ENCODE measurements around the gene DROSHA. TPM values are rescaled to one million over a fixed set of nuclear protein-coding genes. Genes with fewer than 3 reads are reported as not detected.

Gene DROSHA
- polyA plus RNA-seq, 3 donors: 2.2 to 12.6 (median 7.6) TPM

- H3K4me1 Mint-ChIP-seq: no peaks in the 10 kb centered on the region
- no peak for TF ChIP-seq CTCF (IDR thresholded peaks at IDR 0.05)
- no peak overlapping the region for H3K27ac Mint-ChIP-seq
- WGBS (ENCODE audit: insufficient coverage): no CpG with 5 or more reads among the region's 2 CpGs
- H3K79me2 ChIP-seq (ENCODE audit: insufficient read depth, low read length): no peaks in the 10 kb centered on the region
- no peaks in the 10 kb centered on the region for H3K4me1 ChIP-seq (ENCODE audit: control insufficient read depth in 1 of 2, insufficient read depth in 2 of 2, low read length in 2 of 2)
- no peaks in the 10 kb centered on the region for H3K27me3 ChIP-seq (ENCODE audit: control insufficient read depth in 2 of 2, insufficient read depth in 2 of 2, low read length in 2 of 2)
- H2AFZ ChIP-seq (ENCODE audit: insufficient read depth, low read depth, low read length, poor library complexity, severe bottlenecking): no peak overlapping the region
- no peak overlapping the region for H3K4me3 ChIP-seq (replicated peaks in 1 of 3; ENCODE audit: low read depth in 2 of 3, low read length in 3 of 3)
- intact Hi-C loops (cut with micrococcal nuclease): no loop called here
- no peak overlapping the region for H3K9ac ChIP-seq (ENCODE audit: insufficient read depth, low read length, poor library complexity, severe bottlenecking)
- no peak overlapping the region for H3K4me2 ChIP-seq (replicated peaks; ENCODE audit: extremely low read depth, low read length, poor library complexity, severe bottlenecking)
- H3K27ac ChIP-seq (ENCODE audit: low read depth in 1 of 2, low read length in 2 of 2): no peak overlapping the region
- peaks cover 35 to 79% of the 10 kb centered on the region in 2 donors for H3K36me3 ChIP-seq (replicated peaks in 1 of 2; ENCODE audit: control insufficient read depth in 1 of 2, insufficient read depth in 2 of 2, low read length in 2 of 2)
- no peaks in the 10 kb centered on the region for H3K9me3 Mint-ChIP-seq
- no peaks in the 10 kb centered on the region for H4K20me1 ChIP-seq (ENCODE audit: insufficient read depth, low read length)
- peaks cover 55 to 65% of the 10 kb centered on the region in 2 donors for H3K36me3 Mint-ChIP-seq
- DNase-seq: no peak
- peaks cover 0 to 2% (median 0%) of the 10 kb centered on the region in 3 donors for H3K27me3 Mint-ChIP-seq (ENCODE audit: low read depth in 3 of 3)
- H3K4me3 Mint-ChIP-seq: no peak overlapping the region
- H3K9me3 ChIP-seq (replicated peaks in 1 of 2; ENCODE audit: control insufficient read depth in 1 of 2, insufficient read depth in 1 of 2, low read length in 2 of 2): no peaks in the 10 kb centered on the region
Measured at GRCh38 chr5:31434898-31435297, 97.0 kb downstream of the DROSHA start.

GRCh38 chr5:31433229-31433628, 98.7 kb downstream of the DROSHA start:
- H3K27me3 Mint-ChIP-seq (ENCODE audit: low read depth in 3 of 3): no peaks in the 10 kb centered on the region
- peaks cover 46 to 53% of the 10 kb centered on the region in 2 donors for H3K36me3 Mint-ChIP-seq
- no peaks in the 10 kb centered on the region for H3K4me1 ChIP-seq (ENCODE audit: control insufficient read depth in 1 of 2, insufficient read depth in 2 of 2, low read length in 2 of 2)
- H3K79me2 ChIP-seq (ENCODE audit: insufficient read depth, low read length): no peaks in the 10 kb centered on the region
- whole genome bisulfite sequencing (ENCODE audit: insufficient coverage): no CpG with 5 or more reads among the region's 3 CpGs
- H3K27me3 ChIP-seq (ENCODE audit: control insufficient read depth in 2 of 2, insufficient read depth in 2 of 2, low read length in 2 of 2): no peaks in the 10 kb centered on the region
- peaks cover 35 to 81% of the 10 kb centered on the region in 2 donors for H3K36me3 ChIP-seq (replicated peaks in 1 of 2; ENCODE audit: control insufficient read depth in 1 of 2, insufficient read depth in 2 of 2, low read length in 2 of 2)
- H3K4me2 ChIP-seq (replicated peaks; ENCODE audit: extremely low read depth, low read length, poor library complexity, severe bottlenecking): no peak overlapping the region
- no peak for TF ChIP-seq CTCF (IDR thresholded peaks at IDR 0.05)
- H3K4me1 Mint-ChIP-seq: no peaks in the 10 kb centered on the region
- no peak overlapping the region for H3K9ac ChIP-seq (ENCODE audit: insufficient read depth, low read length, poor library complexity, severe bottlenecking)
- H2AFZ ChIP-seq (ENCODE audit: insufficient read depth, low read depth, low read length, poor library complexity, severe bottlenecking): no peak overlapping the region
- no peaks in the 10 kb centered on the region for H3K9me3 ChIP-seq (replicated peaks in 1 of 2; ENCODE audit: control insufficient read depth in 1 of 2, insufficient read depth in 1 of 2, low read length in 2 of 2)
- H3K27ac Mint-ChIP-seq: no peak overlapping the region
- H3K4me3 ChIP-seq (replicated peaks in 1 of 3; ENCODE audit: low read depth in 2 of 3, low read length in 3 of 3): no peak overlapping the region
- H3K9me3 Mint-ChIP-seq: no peaks in the 10 kb centered on the region
- no peaks in the 10 kb centered on the region for H4K20me1 ChIP-seq (ENCODE audit: insufficient read depth, low read length)
- H3K4me3 Mint-ChIP-seq: no peak overlapping the region
- no peak for DNase-seq
- H3K27ac ChIP-seq (ENCODE audit: low read depth in 1 of 2, low read length in 2 of 2): no peak overlapping the region
- intact Hi-C loops (cut with micrococcal nuclease): no loop called here
